Lower leg skin (tissue), 4 donors: ENCODE data around the gene TCEA2. TPM values are rescaled to one million over a fixed set of nuclear protein-coding genes. Genes with fewer than 3 reads are reported as not detected.

Experiments used
- DNase-seq, 2 donors: peaks; one replicate each; pipeline ENCODE4 v3.0.0-alpha.2; 2019; ENCODE audit warnings: low spot score in 2 of 2
- H3K4me3 ChIP-seq: fragments of 200-600 bp; sonication (generic); 2 replicates; pipeline ENCODE4 v1.5.1; 2017; ENCODE audit warnings: mild to moderate bottlenecking, low read depth; ENCODE audit not compliant: poor library complexity, severe bottlenecking
- CTCF ChIP-seq, 3 donors: fragments of 450-650 bp; IDR thresholded peaks; one replicate each; pipeline ENCODE4 v1.5.1; 2016; ENCODE audit warnings: antibody characterized with exemption in 3 of 3, mild to moderate bottlenecking in 3 of 3, moderate library complexity in 2 of 3
- POLR2A ChIP-seq, 2 donors: fragments of 450-650 bp; IDR thresholded peaks; one replicate each; pipeline ENCODE4 v1.6.1; 2016 to 2017; ENCODE audit warnings: antibody characterized with exemption in 2 of 2, mild to moderate bottlenecking in 1 of 2, moderate library complexity in 1 of 2
- WGBS, 2 donors: methylation state at CpG; one replicate each; pipeline ENCODE4 v1.1.5; 2018; 5-methylcytosine and 5-hydroxymethylcytosine counted together
- intact Hi-C: fragments of 100-400 bp; cut with DNase I; formaldehyde crosslinking; loops from one replicate; pipeline ENCODE4 v1.15.0; 2023; ENCODE audit warnings: low total_unique reads
- total RNA-seq, 4 donors: library from RNA; depleted of rRNA; stranded (reverse); fragments of >200 nt; gene quantifications; one replicate each; pipeline ENCODE4 v1.1.0, GENCODE V29; 2016

The TCEA2 gene
- total RNA-seq, 4 donors from 2014 or later, result 16.5 to 52.3 (median 22.8) TPM

- peak in 1 of 2 donors; percentile 78 for DNase-seq
- H3K4me3 ChIP-seq, result no peak overlapping the region
- WGBS, 2 donors, result 70 to 86% methylated on average over 16 to 21 of the region's 25 CpGs
These were observed 41.9 kb downstream of the TCEA2 start for GRCh38 chr20:64104667-64105451.

GRCh38 chr20:64105846-64106434 lies 42.9 kb downstream of the TCEA2 start:
- DNase-seq, result peak in 1 of 2 donors; percentile 32
- 88 to 92% methylated on average over 33 to 35 of the region's 39 CpGs for WGBS, 2 donors
- intact Hi-C loops, result no loop called here
- TF ChIP-seq CTCF (IDR thresholded peaks at IDR 0.05), result no peak
- no peak for TF ChIP-seq POLR2A (IDR thresholded peaks at IDR 0.05)
- no peak overlapping the region for H3K4me3 ChIP-seq

More at GRCh38 chr20:64104667-64105451, 41.9 kb downstream of the TCEA2 start:
- TF ChIP-seq CTCF (IDR thresholded peaks at IDR 0.05) (no peak), POLR2A (IDR thresholded peaks at IDR 0.05) (no peak)
- intact Hi-C loops, result no loop called here

DNA sequence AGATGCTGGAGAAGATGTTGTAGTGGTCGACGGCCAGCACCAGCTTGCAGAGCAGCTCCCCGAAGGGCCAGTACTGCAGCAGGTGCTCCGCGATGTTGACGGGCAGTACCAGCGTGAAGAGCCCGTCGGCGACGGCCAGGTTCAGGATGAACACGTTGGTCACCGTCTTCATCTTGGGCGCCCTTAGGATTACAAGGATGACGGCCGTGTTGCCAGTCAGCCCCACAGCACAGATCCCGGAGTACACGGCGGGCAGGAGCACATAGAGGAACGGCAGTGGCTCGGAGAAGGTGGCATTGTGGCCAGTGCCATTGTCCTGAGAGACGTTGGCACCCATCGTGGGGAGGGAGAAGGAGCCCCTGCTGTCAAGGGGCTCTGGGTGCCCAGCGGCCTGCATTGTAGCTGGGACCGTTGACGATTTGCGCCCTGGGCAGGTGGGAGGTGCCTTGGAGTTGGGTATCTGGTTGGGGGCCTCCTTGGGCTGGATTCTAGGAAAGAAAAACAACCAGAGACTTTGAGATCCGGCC lies 43.5 kb downstream of the TCEA2 start:
- peak in 1 of 2 donors; percentile 80 for DNase-seq
- intact Hi-C loops, result no loop called here
- 87% methylated on average over 28 of the region's 28 CpGs for WGBS, 2 donors
- no peak overlapping the region for H3K4me3 ChIP-seq
- no peak for TF ChIP-seq POLR2A (IDR thresholded peaks at IDR 0.05)
- TF ChIP-seq CTCF (IDR thresholded peaks at IDR 0.05), result no peak

- TF ChIP-seq POLR2A (IDR thresholded peaks at IDR 0.05) (no peak), CTCF (IDR thresholded peaks at IDR 0.05) (no peak)
- peak in 1 of 2 donors; percentile 77 for DNase-seq
- 53 to 57% methylated on average over 18 to 22 of the region's 22 CpGs for WGBS, 2 donors
- intact Hi-C loops, result no loop called here
- H3K4me3 ChIP-seq, result no peak within 1 kb of the TSS
These were observed 44.2 kb downstream of the TCEA2 start, which contains the start of gene NPBWR2 for GRCh38 chr20:64106981-64107735. Gene NPBWR2, minus strand, starts transcription at chr20:64107565. Its CDS starts 734 bp downstream, at chr20:64106831.

GRCh38 chr20:64107736-64108457 lies 44.9 kb downstream of the TCEA2 start:
- WGBS, 2 donors, result 60 to 63% methylated on average over 18 to 19 of the region's 19 CpGs
- H3K4me3 ChIP-seq, result no peak overlapping the region
- peak in 1 of 2 donors; percentile 77 for DNase-seq
- intact Hi-C loops, result no loop called here
- TF ChIP-seq POLR2A (IDR thresholded peaks at IDR 0.05) (no peak), CTCF (IDR thresholded peaks at IDR 0.05) (no peak)
